Fibroblast of lung (primary cell): Measurements from ENCODE around the gene UST. TPM values are rescaled to one million over a fixed set of nuclear protein-coding genes. Genes with fewer than 3 reads are reported as not detected.

ENCODE experiments used
- DNase-seq, 2 donors: peaks; one replicate each; pipeline versions ENCODE4 v3.0.0 to v3.0.0-alpha.2; 2010; ENCODE audit warnings: low read depth in 2 of 2
- H2AFZ ChIP-seq: 2 replicates; pipeline ENCODE4 v1.5.1; 2012; ENCODE audit warnings: low read length, control low read depth, inconsistent platforms
- H3K27ac ChIP-seq: 2 replicates; pipeline ENCODE4 v1.5.1; 2011; ENCODE audit warnings: low read length, control low read depth; ENCODE audit not compliant: insufficient read depth
- H3K27me3 ChIP-seq: 2 replicates; pipeline ENCODE4 v1.5.1; 2011; ENCODE audit warnings: mild to moderate bottlenecking, low read length; ENCODE audit not compliant: control insufficient read depth, insufficient read depth
- H3K36me3 ChIP-seq: 2 replicates; pipeline ENCODE4 v1.5.1; 2011; ENCODE audit warnings: low read length; ENCODE audit not compliant: control insufficient read depth, insufficient read depth
- H3K4me1 ChIP-seq: 2 replicates; pipeline ENCODE4 v1.5.1; 2011; ENCODE audit warnings: low read length; ENCODE audit not compliant: control insufficient read depth, insufficient read depth; ENCODE audit errors: extremely low read depth
- H3K4me2 ChIP-seq: 2 replicates; pipeline ENCODE4 v1.5.1; 2011; ENCODE audit warnings: low read length, control low read depth; ENCODE audit not compliant: insufficient read depth; ENCODE audit errors: extremely low read depth
- H3K4me3 ChIP-seq, 4 experiments: fragments of 200-600 bp in 1 of 4; sonication (generic) in 1 of 4; replicated peaks in 1 of 4; 2 replicates each; pipeline ENCODE4 v1.5.1; 2011 to 2016; ENCODE audit warnings: low read length in 4 of 4, low read depth in 3 of 4, mild to moderate bottlenecking in 3 of 4, control low read depth in 2 of 4, inconsistent platforms in 1 of 4, mixed read lengths in 1 of 4; ENCODE audit not compliant: insufficient read depth in 1 of 4; ENCODE audit errors: control extremely low read depth in 1 of 4
- H3K79me2 ChIP-seq: 2 replicates; pipeline ENCODE4 v1.5.1; 2012; ENCODE audit warnings: mild to moderate bottlenecking, low read length, inconsistent platforms; ENCODE audit not compliant: control insufficient read depth, insufficient read depth
- H3K9ac ChIP-seq: 2 replicates; pipeline ENCODE4 v1.5.1; 2011; ENCODE audit warnings: mild to moderate bottlenecking, low read length, control low read depth; ENCODE audit not compliant: insufficient read depth
- H3K9me3 ChIP-seq: 2 replicates; pipeline ENCODE4 v1.5.1; 2012; ENCODE audit warnings: low read depth, low read length; ENCODE audit not compliant: control insufficient read depth, insufficient read depth
- H4K20me1 ChIP-seq: 2 replicates; pipeline ENCODE4 v1.5.1; 2011; ENCODE audit warnings: low read length; ENCODE audit not compliant: control insufficient read depth, insufficient read depth; ENCODE audit errors: extremely low read depth
- EZH2 ChIP-seq: IDR thresholded peaks from 2 replicates; pipeline ENCODE4 v1.5.1; 2012; ENCODE audit warnings: low read length, control low read depth, mild to moderate bottlenecking; ENCODE audit errors: missing control alignments
- polyA plus RNA-seq, 2 donors: library from polyadenylated mRNA; depleted of rRNA in 1 of 2; stranded (reverse) in 1 of 2; unstranded in 1 of 2; fragments of >200 nt; gene quantifications; 2 replicates each; pipeline ENCODE4 v1.2.1, GENCODE V29; 2011 to 2012; ENCODE audit warnings: missing spikeins in 1 of 2
- total RNA-seq: library from RNA; depleted of rRNA; stranded (reverse); fragments of >200 nt; gene quantifications from 2 replicates; pipeline ENCODE4 v1.2.1, GENCODE V29; 2014
- TF ChIP-seq, protein P1 (sequence below), 2 donors: IDR thresholded peaks in 1 of 2; conservative IDR thresholded peaks in 1 of 2; 1 replicate in 1 of 2; 2 replicates in 1 of 2; pipeline ENCODE4 v1.5.1; 2011 to 2012; ENCODE audit warnings: low read length in 2 of 2, control low read depth in 1 of 2, inconsistent platforms in 1 of 2, low read depth in 1 of 2, mild to moderate bottlenecking in 1 of 2

Gene UST
- total and polyA plus RNA-seq, 2 donors (not counting 1 experiment from before 2014, with no cell fraction given) = 6.8 to 19.5 TPM

DNA sequence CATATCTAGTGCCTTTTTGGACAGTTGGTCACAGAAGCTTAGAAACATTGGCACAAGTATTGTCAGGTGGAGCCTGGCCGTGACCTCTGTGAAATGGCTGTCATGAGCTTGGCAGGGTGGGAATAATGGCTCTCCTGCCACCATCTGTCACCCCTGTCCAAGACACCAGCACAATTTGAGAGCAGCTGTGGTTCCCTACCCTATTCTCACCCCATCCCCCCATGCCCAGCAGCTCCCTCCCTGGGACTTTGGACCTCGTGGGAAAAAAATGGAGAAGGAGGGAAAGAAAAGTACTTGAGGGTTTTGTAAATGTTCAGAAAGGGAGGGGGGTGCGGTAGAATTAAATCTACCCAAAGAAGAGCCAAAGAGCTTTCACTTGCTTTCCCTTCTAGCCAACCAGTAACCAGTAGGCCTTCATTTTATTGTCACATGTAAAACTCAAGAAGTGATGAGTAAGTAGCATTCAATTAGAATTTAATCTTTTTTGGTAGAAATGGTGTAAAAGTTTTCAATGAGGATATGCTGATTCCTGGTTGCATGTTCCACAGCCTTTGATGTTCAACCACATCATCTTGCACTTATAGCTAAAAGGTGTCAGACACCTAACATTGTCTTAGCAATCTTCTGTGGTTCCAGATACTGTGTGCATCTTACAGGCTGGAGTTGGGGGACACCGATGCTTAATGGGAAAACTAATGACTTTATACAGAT is 307.2 kb downstream of the UST start:
- no peak overlapping the region for H2AFZ ChIP-seq
- H3K4me2 ChIP-seq = no peak overlapping the region
- H3K4me1 ChIP-seq = no peaks in the 10 kb centered on the region
- H4K20me1 ChIP-seq = no peaks in the 10 kb centered on the region
- H3K4me3 ChIP-seq = no peak overlapping the region
- no peak overlapping the region for H3K27ac ChIP-seq
- H3K9ac ChIP-seq = no peak overlapping the region
- H3K9me3 ChIP-seq = no peaks in the 10 kb centered on the region
- no peak for TF ChIP-seq EZH2
- TF ChIP-seq, protein P1, sequence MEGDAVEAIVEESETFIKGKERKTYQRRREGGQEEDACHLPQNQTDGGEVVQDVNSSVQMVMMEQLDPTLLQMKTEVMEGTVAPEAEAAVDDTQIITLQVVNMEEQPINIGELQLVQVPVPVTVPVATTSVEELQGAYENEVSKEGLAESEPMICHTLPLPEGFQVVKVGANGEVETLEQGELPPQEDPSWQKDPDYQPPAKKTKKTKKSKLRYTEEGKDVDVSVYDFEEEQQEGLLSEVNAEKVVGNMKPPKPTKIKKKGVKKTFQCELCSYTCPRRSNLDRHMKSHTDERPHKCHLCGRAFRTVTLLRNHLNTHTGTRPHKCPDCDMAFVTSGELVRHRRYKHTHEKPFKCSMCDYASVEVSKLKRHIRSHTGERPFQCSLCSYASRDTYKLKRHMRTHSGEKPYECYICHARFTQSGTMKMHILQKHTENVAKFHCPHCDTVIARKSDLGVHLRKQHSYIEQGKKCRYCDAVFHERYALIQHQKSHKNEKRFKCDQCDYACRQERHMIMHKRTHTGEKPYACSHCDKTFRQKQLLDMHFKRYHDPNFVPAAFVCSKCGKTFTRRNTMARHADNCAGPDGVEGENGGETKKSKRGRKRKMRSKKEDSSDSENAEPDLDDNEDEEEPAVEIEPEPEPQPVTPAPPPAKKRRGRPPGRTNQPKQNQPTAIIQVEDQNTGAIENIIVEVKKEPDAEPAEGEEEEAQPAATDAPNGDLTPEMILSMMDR (conservative IDR thresholded peaks at IDR 0.05 in 1 of 2, IDR thresholded peaks at IDR 0.05 in 1 of 2; ENCODE audit: low read depth in 1 of 2, low read length in 2 of 2) = no peak
- no peaks in the 10 kb centered on the region for H3K36me3 ChIP-seq
- H3K27me3 ChIP-seq = no peaks in the 10 kb centered on the region
- no peak for DNase-seq
- H3K79me2 ChIP-seq = no peaks in the 10 kb centered on the region

DNA sequence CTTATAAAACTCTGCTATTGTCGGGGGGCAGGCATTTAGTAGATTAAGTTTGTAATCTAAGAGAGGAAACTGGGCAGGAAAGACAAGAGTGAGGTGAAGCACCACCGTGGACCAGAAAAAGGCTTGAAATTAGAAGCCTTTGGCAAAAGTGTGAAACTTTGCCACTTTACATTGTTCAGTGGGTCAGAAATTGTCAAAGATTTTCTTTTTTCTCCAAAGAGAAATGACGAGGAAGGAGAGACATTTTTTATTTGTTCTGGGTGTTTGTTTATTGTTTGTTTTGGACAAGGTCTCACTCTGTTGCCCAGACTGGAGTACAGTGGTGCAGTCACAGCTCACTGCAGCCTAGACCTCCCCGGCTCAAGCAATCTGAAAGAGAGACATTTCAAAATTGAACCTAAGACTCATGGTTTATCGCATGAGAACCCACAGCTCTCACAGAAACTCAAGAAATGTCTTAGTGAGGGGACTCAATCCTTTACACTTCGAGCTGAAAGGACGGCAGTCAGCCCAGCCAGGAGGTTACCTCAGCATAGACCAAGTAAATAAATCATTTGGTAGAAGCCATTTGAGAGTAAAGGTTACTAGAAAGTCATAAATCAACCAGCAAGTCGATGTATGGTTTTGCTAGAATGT is 307.8 kb downstream of the UST start:
- peak in 1 of 2 donors; percentile 21 for DNase-seq
- no peaks in the 10 kb centered on the region for H3K36me3 ChIP-seq
- H4K20me1 ChIP-seq = no peaks in the 10 kb centered on the region
- H3K4me1 ChIP-seq = no peaks in the 10 kb centered on the region
- H3K4me3 ChIP-seq = no peak overlapping the region
- no peaks in the 10 kb centered on the region for H3K9me3 ChIP-seq
- no peaks in the 10 kb centered on the region for H3K27me3 ChIP-seq
- TF ChIP-seq EZH2 = no peak
- TF ChIP-seq, protein P1 (conservative IDR thresholded peaks at IDR 0.05 in 1 of 2, IDR thresholded peaks at IDR 0.05 in 1 of 2; ENCODE audit: low read depth in 1 of 2, low read length in 2 of 2) = no peak
- H3K27ac ChIP-seq = no peak overlapping the region
- no peak overlapping the region for H3K4me2 ChIP-seq
- H2AFZ ChIP-seq = no peak overlapping the region
- H3K79me2 ChIP-seq = no peaks in the 10 kb centered on the region
- H3K9ac ChIP-seq = no peak overlapping the region

DNA sequence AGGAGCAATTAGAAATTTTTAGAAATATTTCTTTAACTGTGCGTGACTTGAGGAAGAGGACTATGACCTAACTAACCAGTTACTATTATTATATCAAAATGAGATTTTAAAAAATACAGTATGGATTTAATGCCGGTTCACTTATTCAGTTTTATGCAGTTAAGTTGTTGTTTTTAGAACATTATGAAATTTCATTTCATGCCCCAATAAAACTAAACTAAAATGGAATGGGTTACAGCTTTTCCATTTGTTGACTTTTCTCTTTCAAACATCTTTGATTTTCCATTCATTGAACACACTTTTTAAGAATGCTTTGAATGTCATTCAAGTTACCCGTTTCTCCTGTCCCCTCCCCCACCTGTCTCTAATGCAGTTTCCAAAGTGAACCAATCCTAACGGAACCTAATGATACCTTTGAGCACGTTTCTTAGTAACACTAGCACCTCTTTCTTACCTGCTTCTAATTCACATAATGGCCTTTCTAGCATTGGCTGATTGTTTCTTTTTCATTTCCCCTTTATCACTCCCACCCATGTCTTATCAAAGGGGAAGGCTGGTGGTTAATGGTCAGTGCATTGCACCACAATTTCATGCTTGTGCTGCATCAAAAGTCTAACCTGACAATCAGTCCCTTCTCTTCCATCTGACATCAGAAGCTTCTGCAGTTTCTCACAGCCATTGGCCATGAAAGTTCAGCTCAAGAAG is 308.5 kb downstream of the UST start:
- no peak overlapping the region for H3K9ac ChIP-seq
- H4K20me1 ChIP-seq = no peaks in the 10 kb centered on the region
- H3K4me3 ChIP-seq = no peak overlapping the region
- no peak overlapping the region for H3K4me2 ChIP-seq
- peaks cover 1% of the 10 kb centered on the region for H3K4me1 ChIP-seq
- no peaks in the 10 kb centered on the region for H3K36me3 ChIP-seq
- no peaks in the 10 kb centered on the region for H3K27me3 ChIP-seq
- no peaks in the 10 kb centered on the region for H3K79me2 ChIP-seq
- no peak overlapping the region for H3K27ac ChIP-seq
- H3K9me3 ChIP-seq = no peaks in the 10 kb centered on the region
- DNase-seq = no peak
- TF ChIP-seq, protein P1 (conservative IDR thresholded peaks at IDR 0.05 in 1 of 2, IDR thresholded peaks at IDR 0.05 in 1 of 2; ENCODE audit: low read depth in 1 of 2, low read length in 2 of 2) = no peak
- TF ChIP-seq EZH2 = no peak
- no peak overlapping the region for H2AFZ ChIP-seq
